Measurements from ENCODE around the gene HEXIM1. TPM values are rescaled to one million over a fixed set of nuclear protein-coding genes. Genes with fewer than 3 reads are reported as not detected.

HEXIM1 gene
- total and polyA plus RNA-seq, 7 donors = 21.6 to 60.9 (median 41.0) TPM

DNA sequence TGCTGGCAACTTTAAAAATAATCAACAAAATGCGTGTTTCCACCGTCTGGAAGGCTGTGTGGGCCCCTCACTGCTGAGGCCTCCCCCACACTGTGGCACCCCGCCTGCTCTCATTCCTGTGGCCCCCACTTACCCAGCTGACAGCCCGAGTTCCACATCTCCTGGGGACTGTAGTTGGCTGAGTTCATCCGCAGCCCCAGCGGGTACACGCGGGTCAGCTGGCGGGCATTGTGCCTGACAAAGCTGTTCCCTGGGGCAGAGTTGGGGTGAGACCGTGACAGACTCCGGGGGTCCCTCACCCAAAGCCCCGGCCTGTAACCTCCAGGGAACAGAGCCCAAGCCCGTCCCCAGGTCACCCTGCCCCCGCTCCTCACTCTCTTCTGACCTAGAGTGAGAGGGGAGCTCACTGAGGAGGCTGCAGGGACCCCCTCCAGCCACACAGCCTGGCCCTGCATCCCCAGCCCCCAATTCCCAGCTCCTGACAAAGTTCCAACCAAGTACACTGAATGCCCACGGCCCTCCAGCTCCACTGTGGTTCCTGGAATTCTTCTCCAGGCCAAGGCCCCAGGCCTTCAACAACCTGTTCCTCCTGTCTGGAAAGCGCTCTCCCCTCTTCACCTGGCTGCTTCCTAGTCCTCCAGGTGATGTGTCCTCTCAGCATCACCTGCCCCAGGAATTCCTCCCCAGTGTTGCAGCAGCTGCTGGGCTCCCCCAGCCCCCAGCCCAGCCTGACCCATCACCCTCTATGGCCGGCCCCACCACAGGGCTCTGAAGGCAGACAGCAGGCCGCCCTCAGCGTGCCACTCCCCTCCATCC lies 34.0 kb upstream of the HEXIM1 start:
- H3K27me3 ChIP-seq = no peaks in the 10 kb centered on the region

DNA sequence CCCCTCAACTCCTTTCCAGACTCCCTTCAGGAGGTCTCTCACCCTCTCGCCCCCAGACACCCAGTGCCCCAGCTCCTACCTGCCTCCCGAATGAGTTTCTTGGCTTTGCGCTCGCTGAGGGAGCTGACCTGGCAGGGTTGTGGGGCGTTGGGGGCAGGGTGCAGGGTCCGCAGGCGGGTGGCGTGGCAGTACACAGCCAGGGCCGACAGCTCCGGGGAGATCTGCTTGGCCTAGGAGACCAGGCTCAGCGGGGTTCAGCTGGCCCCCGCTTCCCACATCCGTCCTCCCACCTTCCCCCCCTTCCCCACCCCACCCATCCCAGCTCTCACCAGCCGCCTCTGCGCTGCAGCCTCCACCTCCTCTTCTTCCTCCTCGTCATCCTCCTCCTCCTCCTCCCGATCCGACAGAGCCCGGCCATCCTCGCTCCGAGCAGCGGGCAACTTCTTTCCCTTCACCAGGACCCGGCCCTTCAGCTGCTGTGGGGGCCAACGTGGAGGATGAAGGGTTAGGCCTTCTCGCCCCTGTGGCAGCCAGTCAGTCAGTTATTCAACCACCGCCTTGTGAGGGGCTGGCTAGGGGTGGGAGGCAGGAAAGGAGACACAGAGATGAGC lies 33.2 kb upstream of the HEXIM1 start:
- H3K36me3 ChIP-seq = peaks cover 13 to 73% (median 40%) of the 10 kb centered on the region in 4 donors
- H3K27ac ChIP-seq = peak overlapping the region in 3 of 4 donors; percentile 1 to 31 (median 5)

More for the DNA sequence above, 34.0 kb upstream of the HEXIM1 start:
- Histone ChIP-seq H3K9me3 (no peaks in the 10 kb centered on the region), H3K27ac (peak overlapping the region in 3 of 4 donors; percentile 1 to 87 (median 84)), H3K36me3 (peaks cover 13 to 65% (median 37%) of the 10 kb centered on the region in 4 donors), H3K4me1 (peaks cover 0 to 28% (median 24%) of the 10 kb centered on the region in 4 donors), H3K4me3 (no peak overlapping the region)
- WGBS, 2 donors = 89 to 92% methylated on average over 19 of the region's 19 CpGs
- DNase-seq = no peak
- intact Hi-C loops (cut with DNase I) = no loop called here
- TF ChIP-seq EP300 (IDR thresholded peaks at IDR 0.05) (no peak), POLR2AphosphoS5 (IDR thresholded peaks at IDR 0.05) (no peak), POLR2A (IDR thresholded peaks at IDR 0.05) (no peak)

DNA sequence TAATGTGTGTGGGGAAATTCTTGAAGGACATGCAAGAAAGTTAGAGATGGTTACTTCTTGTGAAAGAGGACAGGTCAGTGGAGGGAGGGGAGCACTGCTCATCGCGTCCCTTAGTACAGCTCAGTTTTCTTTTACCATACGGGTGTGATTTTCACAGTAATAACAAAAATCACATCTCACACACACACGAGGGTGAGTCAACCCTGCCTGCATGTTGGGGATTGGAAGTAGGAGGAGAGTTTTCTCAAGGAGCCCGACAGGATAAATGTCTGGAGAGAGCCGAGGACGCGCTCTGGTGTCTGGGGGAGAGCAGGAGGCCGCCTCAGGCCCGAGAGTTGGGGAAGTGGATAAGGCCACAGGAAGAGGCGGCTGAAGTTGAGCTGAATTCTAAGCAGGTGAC lies 32.4 kb upstream of the HEXIM1 start:
- no peak for TF ChIP-seq POLR2A (IDR thresholded peaks at IDR 0.05)
- TF ChIP-seq POLR2AphosphoS5 (IDR thresholded peaks at IDR 0.05) = no peak
- TF ChIP-seq, protein P1, sequence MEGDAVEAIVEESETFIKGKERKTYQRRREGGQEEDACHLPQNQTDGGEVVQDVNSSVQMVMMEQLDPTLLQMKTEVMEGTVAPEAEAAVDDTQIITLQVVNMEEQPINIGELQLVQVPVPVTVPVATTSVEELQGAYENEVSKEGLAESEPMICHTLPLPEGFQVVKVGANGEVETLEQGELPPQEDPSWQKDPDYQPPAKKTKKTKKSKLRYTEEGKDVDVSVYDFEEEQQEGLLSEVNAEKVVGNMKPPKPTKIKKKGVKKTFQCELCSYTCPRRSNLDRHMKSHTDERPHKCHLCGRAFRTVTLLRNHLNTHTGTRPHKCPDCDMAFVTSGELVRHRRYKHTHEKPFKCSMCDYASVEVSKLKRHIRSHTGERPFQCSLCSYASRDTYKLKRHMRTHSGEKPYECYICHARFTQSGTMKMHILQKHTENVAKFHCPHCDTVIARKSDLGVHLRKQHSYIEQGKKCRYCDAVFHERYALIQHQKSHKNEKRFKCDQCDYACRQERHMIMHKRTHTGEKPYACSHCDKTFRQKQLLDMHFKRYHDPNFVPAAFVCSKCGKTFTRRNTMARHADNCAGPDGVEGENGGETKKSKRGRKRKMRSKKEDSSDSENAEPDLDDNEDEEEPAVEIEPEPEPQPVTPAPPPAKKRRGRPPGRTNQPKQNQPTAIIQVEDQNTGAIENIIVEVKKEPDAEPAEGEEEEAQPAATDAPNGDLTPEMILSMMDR (IDR thresholded peaks at IDR 0.05) = no peak
- no peak for TF ChIP-seq EP300 (IDR thresholded peaks at IDR 0.05)
- Histone ChIP-seq H3K27me3 (no peaks in the 10 kb centered on the region), H3K27ac (no peak overlapping the region), H3K4me3 (no peak overlapping the region), H3K9me3 (no peaks in the 10 kb centered on the region), H3K4me1 (peaks cover 0 to 18% (median 15%) of the 10 kb centered on the region in 4 donors), H3K36me3 (peaks cover 13 to 80% (median 42%) of the 10 kb centered on the region in 4 donors)
- no peak for DNase-seq
- 78 to 90% methylated on average over 11 of the region's 11 CpGs for WGBS, 2 donors
- intact Hi-C loops (cut with DNase I) = no loop called here

More for the DNA sequence above, 33.2 kb upstream of the HEXIM1 start:
- Histone ChIP-seq H3K27me3 (no peaks in the 10 kb centered on the region), H3K9me3 (no peaks in the 10 kb centered on the region), H3K4me3 (no peak overlapping the region), H3K4me1 (peaks cover 0 to 25% (median 23%) of the 10 kb centered on the region in 4 donors)
- intact Hi-C loops (cut with DNase I) = no loop called here
- TF ChIP-seq POLR2AphosphoS5 (IDR thresholded peaks at IDR 0.05) (no peak), EP300 (IDR thresholded peaks at IDR 0.05) (no peak), POLR2A (IDR thresholded peaks at IDR 0.05) (no peak)
- TF ChIP-seq, protein P1 (IDR thresholded peaks at IDR 0.05) = no peak
- 92 to 94% methylated on average over 26 of the region's 26 CpGs for WGBS, 2 donors
- DNase-seq = no peak

DNA sequence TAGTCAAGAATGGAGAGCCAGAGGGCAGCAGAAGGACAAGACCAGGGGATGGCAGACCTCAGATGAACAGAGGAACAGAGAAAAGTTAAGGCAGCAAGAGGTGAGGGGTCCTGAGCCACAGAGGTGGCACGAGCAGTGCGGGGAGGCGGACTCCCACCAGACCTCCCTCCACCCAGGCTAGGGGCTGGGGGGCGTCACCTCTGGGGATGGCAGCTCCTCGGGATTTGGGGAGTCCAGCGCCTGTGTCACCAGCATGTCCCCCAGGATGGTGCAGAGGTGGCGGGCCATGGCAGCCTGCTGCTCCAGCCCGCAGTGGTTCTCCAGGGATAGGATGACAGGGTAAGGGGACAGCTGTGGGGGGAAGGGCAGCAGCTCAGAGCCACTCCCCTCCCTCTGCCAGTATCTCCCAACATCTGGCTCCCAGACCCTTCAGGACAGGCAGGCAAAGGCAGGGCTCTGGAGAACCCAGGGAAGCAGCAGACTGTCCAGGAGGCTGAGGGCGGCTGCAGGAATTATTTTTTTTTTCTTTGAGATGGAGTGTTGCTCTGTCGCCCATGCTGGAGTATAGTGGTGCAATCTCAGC lies 31.8 kb upstream of the HEXIM1 start:
- H3K9me3 ChIP-seq = no peaks in the 10 kb centered on the region
- H3K4me1 ChIP-seq = peaks cover 0 to 13% (median 9%) of the 10 kb centered on the region in 4 donors
- H3K4me3 ChIP-seq = no peak overlapping the region
- TF ChIP-seq, protein P1 (IDR thresholded peaks at IDR 0.05) = no peak
- TF ChIP-seq EP300 (IDR thresholded peaks at IDR 0.05) = no peak
- no peak for TF ChIP-seq POLR2AphosphoS5 (IDR thresholded peaks at IDR 0.05)
- TF ChIP-seq POLR2A (IDR thresholded peaks at IDR 0.05) = no peak
- H3K27ac ChIP-seq = no peak overlapping the region
- 93 to 94% methylated on average over 10 of the region's 10 CpGs for WGBS, 2 donors
- H3K36me3 ChIP-seq = peaks cover 13 to 81% (median 42%) of the 10 kb centered on the region in 4 donors
- intact Hi-C loops (cut with DNase I) = no loop called here
- no peak for DNase-seq
- H3K27me3 ChIP-seq = no peaks in the 10 kb centered on the region

DNA sequence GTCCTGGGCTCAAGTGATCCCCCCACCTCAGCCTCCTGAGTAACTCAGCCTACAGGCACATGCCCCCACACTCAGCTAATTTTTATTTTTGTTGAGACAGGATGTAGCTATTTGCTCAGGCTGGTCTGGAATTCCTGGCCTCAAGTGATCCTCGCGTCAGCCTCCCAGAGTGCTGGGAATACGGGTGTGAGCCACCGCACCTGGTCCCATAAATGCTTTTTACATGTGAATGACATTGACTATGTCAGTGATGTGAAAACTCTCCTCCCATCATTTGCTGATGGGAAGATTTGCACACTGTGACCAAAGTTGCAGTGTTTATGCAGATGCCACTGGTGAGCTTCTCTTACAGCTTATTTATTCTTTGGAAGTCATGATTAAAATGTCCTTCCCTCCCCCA lies 30.9 kb upstream of the HEXIM1 start:
- TF ChIP-seq EP300 (IDR thresholded peaks at IDR 0.05) (no peak), POLR2AphosphoS5 (IDR thresholded peaks at IDR 0.05) (no peak), POLR2A (IDR thresholded peaks at IDR 0.05) (no peak)
- Histone ChIP-seq H3K4me3 (no peak overlapping the region), H3K27ac (no peak overlapping the region), H3K4me1 (peaks cover 0 to 10% (median 4%) of the 10 kb centered on the region in 4 donors), H3K9me3 (no peaks in the 10 kb centered on the region), H3K27me3 (no peaks in the 10 kb centered on the region), H3K36me3 (peaks cover 13 to 76% (median 38%) of the 10 kb centered on the region in 4 donors)
- no peak for DNase-seq
- intact Hi-C loops (cut with DNase I) = no loop called here
- 90 to 91% methylated on average over 4 of the region's 4 CpGs for WGBS, 2 donors
